ENCODE data around the gene AGPAT3. TPM values are rescaled to one million over a fixed set of nuclear protein-coding genes. Genes with fewer than 3 reads are reported as not detected.
A peak's percentile ranks its signal among the peaks of the same experiment; 100 is the strongest.

Gene AGPAT3
- total RNA-seq, 1 donor: 27.7 TPM

GRCh38 chr21:43911015-43911934 is 46.3 kb downstream of the AGPAT3 start:
- Histone ChIP-seq H3K4me3 (ENCODE audit: low read length) (no peak overlapping the region), H3K4me1 (ENCODE audit: insufficient read depth, low read length) (peaks cover 3% of the 10 kb centered on the region), H3K9me3 (ENCODE audit: low read depth, low read length) (no peaks in the 10 kb centered on the region), H3K27me3 (ENCODE audit: insufficient read depth, low read length) (no peaks in the 10 kb centered on the region)

- Histone ChIP-seq H3K4me1 (ENCODE audit: insufficient read depth, low read length) (peaks cover 10% of the 10 kb centered on the region), H3K9me3 (ENCODE audit: low read depth, low read length) (no peaks in the 10 kb centered on the region), H3K27me3 (ENCODE audit: insufficient read depth, low read length) (no peaks in the 10 kb centered on the region), H3K4me3 (ENCODE audit: low read length) (no peak overlapping the region)
These were observed 47.0 kb downstream of the AGPAT3 start for GRCh38 chr21:43911935-43912487.

- Histone ChIP-seq H3K9me3 (ENCODE audit: low read depth, low read length) (no peaks in the 10 kb centered on the region), H3K27me3 (ENCODE audit: insufficient read depth, low read length) (no peaks in the 10 kb centered on the region), H3K4me3 (ENCODE audit: low read length) (no peak overlapping the region), H3K4me1 (ENCODE audit: insufficient read depth, low read length) (peaks cover 15% of the 10 kb centered on the region)
These were observed 47.5 kb downstream of the AGPAT3 start for GRCh38 chr21:43912500-43912899.

GRCh38 chr21:43912910-43913309 is 47.9 kb downstream of the AGPAT3 start:
- Histone ChIP-seq H3K4me1 (ENCODE audit: insufficient read depth, low read length) (peaks cover 18% of the 10 kb centered on the region), H3K27me3 (ENCODE audit: insufficient read depth, low read length) (no peaks in the 10 kb centered on the region), H3K4me3 (ENCODE audit: low read length) (no peak overlapping the region), H3K9me3 (ENCODE audit: low read depth, low read length) (no peaks in the 10 kb centered on the region)

GRCh38 chr21:43913928-43914327 is 48.9 kb downstream of the AGPAT3 start:
- Histone ChIP-seq H3K4me3 (ENCODE audit: low read length) (no peak overlapping the region), H3K9me3 (ENCODE audit: low read depth, low read length) (no peaks in the 10 kb centered on the region), H3K4me1 (ENCODE audit: insufficient read depth, low read length) (peaks cover 26% of the 10 kb centered on the region), H3K27me3 (ENCODE audit: insufficient read depth, low read length) (no peaks in the 10 kb centered on the region)

- peaks cover 28% of the 10 kb centered on the region for H3K4me1 ChIP-seq (ENCODE audit: insufficient read depth, low read length)
- no peak overlapping the region for H3K4me3 ChIP-seq (ENCODE audit: low read length)
- H3K9me3 ChIP-seq (ENCODE audit: low read depth, low read length): no peaks in the 10 kb centered on the region
- H3K27me3 ChIP-seq (ENCODE audit: insufficient read depth, low read length): no peaks in the 10 kb centered on the region
These were observed 51.1 kb downstream of the AGPAT3 start for GRCh38 chr21:43916076-43916475.

- Histone ChIP-seq H3K4me3 (ENCODE audit: low read length) (peak overlapping the region; percentile 43), H3K9me3 (ENCODE audit: low read depth, low read length) (no peaks in the 10 kb centered on the region), H3K27me3 (ENCODE audit: insufficient read depth, low read length) (no peaks in the 10 kb centered on the region), H3K4me1 (ENCODE audit: insufficient read depth, low read length) (peaks cover 37% of the 10 kb centered on the region)
These were observed 51.9 kb downstream of the AGPAT3 start for GRCh38 chr21:43916691-43917514.

- peak overlapping the region; percentile 43 for H3K4me3 ChIP-seq (ENCODE audit: low read length)
- no peaks in the 10 kb centered on the region for H3K27me3 ChIP-seq (ENCODE audit: insufficient read depth, low read length)
- peaks cover 45% of the 10 kb centered on the region for H3K4me1 ChIP-seq (ENCODE audit: insufficient read depth, low read length)
- no peaks in the 10 kb centered on the region for H3K9me3 ChIP-seq (ENCODE audit: low read depth, low read length)
These were observed 52.7 kb downstream of the AGPAT3 start for GRCh38 chr21:43917515-43918384.

- peaks cover 47% of the 10 kb centered on the region for H3K4me1 ChIP-seq (ENCODE audit: insufficient read depth, low read length)
These were observed 53.4 kb downstream of the AGPAT3 start for GRCh38 chr21:43918385-43918947.

GRCh38 chr21:43919283-43919682 is 54.3 kb downstream of the AGPAT3 start:
- Histone ChIP-seq H3K4me3 (ENCODE audit: low read length) (no peak overlapping the region), H3K4me1 (ENCODE audit: insufficient read depth, low read length) (peaks cover 47% of the 10 kb centered on the region), H3K27me3 (ENCODE audit: insufficient read depth, low read length) (no peaks in the 10 kb centered on the region), H3K9me3 (ENCODE audit: low read depth, low read length) (no peaks in the 10 kb centered on the region)

More at GRCh38 chr21:43918385-43918947, 53.4 kb downstream of the AGPAT3 start:
- no peak overlapping the region for H3K4me3 ChIP-seq (ENCODE audit: low read length)
- H3K9me3 ChIP-seq (ENCODE audit: low read depth, low read length): no peaks in the 10 kb centered on the region
- no peaks in the 10 kb centered on the region for H3K27me3 ChIP-seq (ENCODE audit: insufficient read depth, low read length)

GRCh38 chr21:43919871-43920801 is 55.1 kb downstream of the AGPAT3 start:
- H3K4me1 ChIP-seq (ENCODE audit: insufficient read depth, low read length): peaks cover 47% of the 10 kb centered on the region
- no peaks in the 10 kb centered on the region for H3K9me3 ChIP-seq (ENCODE audit: low read depth, low read length)
- H3K27me3 ChIP-seq (ENCODE audit: insufficient read depth, low read length): no peaks in the 10 kb centered on the region
- no peak overlapping the region for H3K4me3 ChIP-seq (ENCODE audit: low read length)

GRCh38 chr21:43921571-43921978 is 56.6 kb downstream of the AGPAT3 start:
- no peaks in the 10 kb centered on the region for H3K9me3 ChIP-seq (ENCODE audit: low read depth, low read length)
- no peak overlapping the region for H3K4me3 ChIP-seq (ENCODE audit: low read length)
- no peaks in the 10 kb centered on the region for H3K27me3 ChIP-seq (ENCODE audit: insufficient read depth, low read length)
- H3K4me1 ChIP-seq (ENCODE audit: insufficient read depth, low read length): peaks cover 41% of the 10 kb centered on the region

Measured in mononuclear cell (primary cell).